ENCODE results near the gene KNSTRN.

- TF ChIP-seq, protein P1, sequence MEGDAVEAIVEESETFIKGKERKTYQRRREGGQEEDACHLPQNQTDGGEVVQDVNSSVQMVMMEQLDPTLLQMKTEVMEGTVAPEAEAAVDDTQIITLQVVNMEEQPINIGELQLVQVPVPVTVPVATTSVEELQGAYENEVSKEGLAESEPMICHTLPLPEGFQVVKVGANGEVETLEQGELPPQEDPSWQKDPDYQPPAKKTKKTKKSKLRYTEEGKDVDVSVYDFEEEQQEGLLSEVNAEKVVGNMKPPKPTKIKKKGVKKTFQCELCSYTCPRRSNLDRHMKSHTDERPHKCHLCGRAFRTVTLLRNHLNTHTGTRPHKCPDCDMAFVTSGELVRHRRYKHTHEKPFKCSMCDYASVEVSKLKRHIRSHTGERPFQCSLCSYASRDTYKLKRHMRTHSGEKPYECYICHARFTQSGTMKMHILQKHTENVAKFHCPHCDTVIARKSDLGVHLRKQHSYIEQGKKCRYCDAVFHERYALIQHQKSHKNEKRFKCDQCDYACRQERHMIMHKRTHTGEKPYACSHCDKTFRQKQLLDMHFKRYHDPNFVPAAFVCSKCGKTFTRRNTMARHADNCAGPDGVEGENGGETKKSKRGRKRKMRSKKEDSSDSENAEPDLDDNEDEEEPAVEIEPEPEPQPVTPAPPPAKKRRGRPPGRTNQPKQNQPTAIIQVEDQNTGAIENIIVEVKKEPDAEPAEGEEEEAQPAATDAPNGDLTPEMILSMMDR (IDR thresholded peaks at IDR 0.05) = no peak
- TF ChIP-seq POLR2AphosphoS5 (IDR thresholded peaks at IDR 0.05) (no peak), POLR2A (IDR thresholded peaks at IDR 0.05) (no peak), EP300 (IDR thresholded peaks at IDR 0.05) (no peak)
Measured at GRCh38 chr15:40438712-40439111, 56.2 kb downstream of the KNSTRN start.
